ENCODE results near the gene NADK.
"Not testable (repeated sequence)": the region's sequence is repeated elsewhere in the genome, so short reads cannot be mapped to it uniquely, and the experiment has no call there.

The NADK gene

GRCh38 chr1:1729116-1729816, 49.0 kb downstream of the NADK start:
- peak overlapping the region; percentile 50 for H3K27ac Mint-ChIP-seq

GRCh38 chr1:1728308-1729005, 49.8 kb downstream of the NADK start:
- not testable (repeated sequence) for DNase-seq, H3K4me3 Mint-ChIP-seq, H3K27me3 Mint-ChIP-seq, H3K9me3 Mint-ChIP-seq
- peaks cover 11% of the 10 kb centered on the region for H3K4me1 Mint-ChIP-seq (ENCODE audit: low read depth)
- H3K36me3 Mint-ChIP-seq (ENCODE audit: low read depth) = peaks cover 38% of the 10 kb centered on the region
- H3K27ac Mint-ChIP-seq = peak overlapping the region; percentile 83

More at GRCh38 chr1:1729116-1729816, 49.0 kb downstream of the NADK start:
- H3K9me3 Mint-ChIP-seq, DNase-seq, H3K4me3 Mint-ChIP-seq, H3K27me3 Mint-ChIP-seq: not testable (repeated sequence)
- Mint-ChIP-seq H3K4me1 (ENCODE audit: low read depth) (peaks cover 11% of the 10 kb centered on the region), H3K36me3 (ENCODE audit: low read depth) (peaks cover 38% of the 10 kb centered on the region)

- H3K4me1 Mint-ChIP-seq (ENCODE audit: low read depth) = peaks cover 11% of the 10 kb centered on the region
- not testable (repeated sequence) for H3K27me3 Mint-ChIP-seq, H3K9me3 Mint-ChIP-seq, H3K4me3 Mint-ChIP-seq, DNase-seq
- peak overlapping the region; percentile 74 for H3K27ac Mint-ChIP-seq
- peaks cover 29% of the 10 kb centered on the region for H3K36me3 Mint-ChIP-seq (ENCODE audit: low read depth)
Measured at GRCh38 chr1:1727131-1727651, 51.1 kb downstream of the NADK start.

GRCh38 chr1:1726088-1726487, 52.2 kb downstream of the NADK start:
- H3K36me3 Mint-ChIP-seq (ENCODE audit: low read depth) = peaks cover 34% of the 10 kb centered on the region
- not testable (repeated sequence) for DNase-seq, H3K27me3 Mint-ChIP-seq, H3K9me3 Mint-ChIP-seq
- peaks cover 18% of the 10 kb centered on the region for H3K4me1 Mint-ChIP-seq (ENCODE audit: low read depth)
- H3K27ac Mint-ChIP-seq = peak overlapping the region; percentile 82
- peak overlapping the region; percentile 57 for H3K4me3 Mint-ChIP-seq

GRCh38 chr1:1724035-1724864, 54.0 kb downstream of the NADK start, which contains the start of gene CDK11A:
Gene CDK11A, minus strand, starts transcription at chr1:1724357. Its CDS starts 1,539 bp downstream, at chr1:1722818.
- Mint-ChIP-seq H3K4me3 (peak within 1 kb of the TSS; percentile 93), H3K36me3 (ENCODE audit: low read depth) (peaks cover 44% of the 10 kb centered on the region)
- DNase-seq = peak; percentile 97

GRCh38 chr1:1721201-1721600, 57.1 kb downstream of the NADK start:
- Mint-ChIP-seq H3K4me1 (ENCODE audit: low read depth) (peaks cover 7% of the 10 kb centered on the region), H3K27me3 (no peaks in the 10 kb centered on the region), H3K36me3 (ENCODE audit: low read depth) (peaks cover 59% of the 10 kb centered on the region), H3K27ac (peak overlapping the region; percentile 55), H3K9me3 (no peaks in the 10 kb centered on the region), H3K4me3 (no peak overlapping the region)
- peak; percentile 1 for DNase-seq

More at GRCh38 chr1:1724035-1724864, 54.0 kb downstream of the NADK start, which contains the start of gene CDK11A:
- Mint-ChIP-seq H3K27ac (peak within 1 kb of the TSS; percentile 97), H3K4me1 (ENCODE audit: low read depth) (peaks cover 15% of the 10 kb centered on the region)
- not testable (repeated sequence) for H3K27me3 Mint-ChIP-seq, H3K9me3 Mint-ChIP-seq

- not testable (repeated sequence) for H3K9me3 Mint-ChIP-seq; H3K27me3 Mint-ChIP-seq; DNase-seq; H3K4me1 Mint-ChIP-seq (ENCODE audit: low read depth); H3K27ac Mint-ChIP-seq; H3K4me3 Mint-ChIP-seq
- peaks cover 50% of the 10 kb centered on the region for H3K36me3 Mint-ChIP-seq (ENCODE audit: low read depth)
Measured at GRCh38 chr1:1715109-1715883, 63.0 kb downstream of the NADK start.

GRCh38 chr1:1707897-1708296, 70.4 kb downstream of the NADK start:
- DNase-seq; H3K27ac Mint-ChIP-seq; H3K9me3 Mint-ChIP-seq; H3K4me3 Mint-ChIP-seq; H3K4me1 Mint-ChIP-seq (ENCODE audit: low read depth); H3K27me3 Mint-ChIP-seq: not testable (repeated sequence)
- H3K36me3 Mint-ChIP-seq (ENCODE audit: low read depth) = peaks cover 21% of the 10 kb centered on the region

GRCh38 chr1:1707241-1707640, 71.0 kb downstream of the NADK start:
- peaks cover 23% of the 10 kb centered on the region for H3K36me3 Mint-ChIP-seq (ENCODE audit: low read depth)
- H3K9me3 Mint-ChIP-seq; DNase-seq; H3K27ac Mint-ChIP-seq; H3K4me3 Mint-ChIP-seq; H3K4me1 Mint-ChIP-seq (ENCODE audit: low read depth); H3K27me3 Mint-ChIP-seq: not testable (repeated sequence)

- DNase-seq = peak; percentile 8
- peaks cover 23% of the 10 kb centered on the region for H3K36me3 Mint-ChIP-seq (ENCODE audit: low read depth)
- H3K4me3 Mint-ChIP-seq; H3K9me3 Mint-ChIP-seq; H3K27me3 Mint-ChIP-seq; H3K27ac Mint-ChIP-seq; H3K4me1 Mint-ChIP-seq (ENCODE audit: low read depth): not testable (repeated sequence)
Measured at GRCh38 chr1:1705623-1706022, 72.6 kb downstream of the NADK start.

- not testable (repeated sequence) for H3K4me1 Mint-ChIP-seq (ENCODE audit: low read depth); DNase-seq; H3K4me3 Mint-ChIP-seq
Measured at GRCh38 chr1:1704284-1704957, 73.8 kb downstream of the NADK start.

GRCh38 chr1:1703796-1704195, 74.5 kb downstream of the NADK start:
- H3K36me3 Mint-ChIP-seq (ENCODE audit: low read depth) = peaks cover 20% of the 10 kb centered on the region
- no peaks in the 10 kb centered on the region for H3K9me3 Mint-ChIP-seq
- DNase-seq = peak; percentile 23
- no peak overlapping the region for H3K27ac Mint-ChIP-seq
- no peak overlapping the region for H3K4me3 Mint-ChIP-seq
- H3K4me1 Mint-ChIP-seq (ENCODE audit: low read depth) = no peaks in the 10 kb centered on the region
- no peaks in the 10 kb centered on the region for H3K27me3 Mint-ChIP-seq

More at GRCh38 chr1:1704284-1704957, 73.8 kb downstream of the NADK start:
- H3K9me3 Mint-ChIP-seq, H3K27ac Mint-ChIP-seq, H3K27me3 Mint-ChIP-seq: not testable (repeated sequence)
- H3K36me3 Mint-ChIP-seq (ENCODE audit: low read depth) = peaks cover 20% of the 10 kb centered on the region

GRCh38 chr1:1702506-1702905, 75.8 kb downstream of the NADK start:
- DNase-seq, H3K9me3 Mint-ChIP-seq, H3K4me3 Mint-ChIP-seq: not testable (repeated sequence)

More at GRCh38 chr1:1702506-1702905, 75.8 kb downstream of the NADK start:
- H3K4me1 Mint-ChIP-seq (ENCODE audit: low read depth); H3K27ac Mint-ChIP-seq; H3K27me3 Mint-ChIP-seq: not testable (repeated sequence)
- peaks cover 17% of the 10 kb centered on the region for H3K36me3 Mint-ChIP-seq (ENCODE audit: low read depth)
